Lower leg skin (tissue), 3 donors: Measurements from ENCODE around the gene GPC5.

ENCODE experiments used
- CTCF ChIP-seq, 3 donors: fragments of 450-650 bp; IDR thresholded peaks; one replicate each; pipeline ENCODE4 v1.5.1; 2016; ENCODE audit warnings: antibody characterized with exemption in 3 of 3, mild to moderate bottlenecking in 3 of 3, moderate library complexity in 2 of 3
- POLR2A ChIP-seq, 2 donors: fragments of 450-650 bp; IDR thresholded peaks; one replicate each; pipeline ENCODE4 v1.6.1; 2016 to 2017; ENCODE audit warnings: antibody characterized with exemption in 2 of 2, mild to moderate bottlenecking in 1 of 2, moderate library complexity in 1 of 2

GRCh38 chr13:91845612-91846011 is 447.2 kb downstream of the GPC5 start:
- TF ChIP-seq POLR2A (IDR thresholded peaks at IDR 0.05) (no peak), CTCF (IDR thresholded peaks at IDR 0.05) (no peak)
